KBM-7 (cell line): Measurements from ENCODE around the gene GAP43.
A peak's percentile ranks its signal among the peaks of the same experiment; 100 is the strongest.

Experiments used
- DNase-seq: peaks from one replicate; pipeline ENCODE4 v3.0.0-alpha.2; 2015
- in situ Hi-C: fragments of 300-500 bp; cut with MboI; formaldehyde crosslinking; loops from 2 replicates; pipeline ENCODE4 v1.14.3; 2020; ENCODE audit warnings: low sequenced_read_pairs, low pct_unique_long_range_greater_than_20kb, mixed read lengths

The GAP43 gene

GRCh38 chr3:115626006-115626409, 2.7 kb downstream of the GAP43 start:
- in situ Hi-C loops: no loop called here
- DNase-seq: peak; percentile 8

GRCh38 chr3:115626721-115627120, 3.4 kb downstream of the GAP43 start:
- no peak for DNase-seq
- in situ Hi-C loops: no loop called here

GRCh38 chr3:115627180-115628074, 4.1 kb downstream of the GAP43 start:
- in situ Hi-C loops: no loop called here
- no peak for DNase-seq

GRCh38 chr3:115628075-115628412, 4.7 kb downstream of the GAP43 start:
- DNase-seq: no peak
- in situ Hi-C loops: no loop called here

- in situ Hi-C loops: no loop called here
- DNase-seq: no peak
Observed at GRCh38 chr3:115630850-115631249, 7.5 kb downstream of the GAP43 start.

- in situ Hi-C loops: no loop called here
- DNase-seq: no peak
Observed at GRCh38 chr3:115632026-115632425, 8.7 kb downstream of the GAP43 start.

GRCh38 chr3:115633467-115633866, 10.2 kb downstream of the GAP43 start:
- no peak for DNase-seq
- in situ Hi-C loops: no loop called here

GRCh38 chr3:115634052-115634451, 10.7 kb downstream of the GAP43 start:
- DNase-seq: no peak
- in situ Hi-C loops: no loop called here

- in situ Hi-C loops: no loop called here
- no peak for DNase-seq
Observed at GRCh38 chr3:115635406-115635805, 12.1 kb downstream of the GAP43 start.

GRCh38 chr3:115638241-115638640, 14.9 kb downstream of the GAP43 start:
- in situ Hi-C loops: no loop called here
- no peak for DNase-seq

GRCh38 chr3:115638991-115639390, 15.7 kb downstream of the GAP43 start:
- no peak for DNase-seq
- in situ Hi-C loops: no loop called here

GRCh38 chr3:115644391-115644790, 21.1 kb downstream of the GAP43 start:
- DNase-seq: no peak
- in situ Hi-C loops: no loop called here

GRCh38 chr3:115646027-115646690, 22.8 kb downstream of the GAP43 start:
- in situ Hi-C loops: no loop called here

GRCh38 chr3:115648559-115648958, 25.2 kb downstream of the GAP43 start:
- no peak for DNase-seq
- in situ Hi-C loops: no loop called here

More at GRCh38 chr3:115646027-115646690, 22.8 kb downstream of the GAP43 start:
- DNase-seq: no peak

- no peak for DNase-seq
- in situ Hi-C loops: no loop called here
Observed at GRCh38 chr3:115651087-115651486, 27.8 kb downstream of the GAP43 start.

- in situ Hi-C loops: no loop called here
- DNase-seq: no peak
Observed at GRCh38 chr3:115651599-115651998, 28.3 kb downstream of the GAP43 start.

GRCh38 chr3:115652738-115653137, 29.4 kb downstream of the GAP43 start:
- peak; percentile 19 for DNase-seq
- in situ Hi-C loops: no loop called here

- DNase-seq: no peak
- in situ Hi-C loops: no loop called here
Observed at GRCh38 chr3:115655761-115656282, 32.5 kb downstream of the GAP43 start.

GRCh38 chr3:115657168-115657567, 33.9 kb downstream of the GAP43 start:
- DNase-seq: no peak
- in situ Hi-C loops: no loop called here

GRCh38 chr3:115658032-115658336, 34.7 kb downstream of the GAP43 start:
- in situ Hi-C loops: no loop called here
- DNase-seq: no peak
